T47D (cell line): ENCODE results near the gene DCDC2B.

Experiments
- DNase-seq, 2 experiments: peaks; one replicate each; pipeline versions ENCODE4 v3.0.0 to v3.0.0-alpha.2; 2011 to 2012; ENCODE audit warnings: low read depth in 1 of 2, low spot score in 1 of 2
- JUND ChIP-seq: IDR thresholded peaks from 2 replicates; pipeline ENCODE4 v1.6.1; 2012; ENCODE audit warnings: low read depth
- in situ Hi-C: cut with HindIII; loops from 2 replicates; pipeline ENCODE4 v1.10.0; 2016; ENCODE audit warnings: low sequenced_read_pairs, low pct_unique_long_range_greater_than_20kb

Gene DCDC2B

DNA sequence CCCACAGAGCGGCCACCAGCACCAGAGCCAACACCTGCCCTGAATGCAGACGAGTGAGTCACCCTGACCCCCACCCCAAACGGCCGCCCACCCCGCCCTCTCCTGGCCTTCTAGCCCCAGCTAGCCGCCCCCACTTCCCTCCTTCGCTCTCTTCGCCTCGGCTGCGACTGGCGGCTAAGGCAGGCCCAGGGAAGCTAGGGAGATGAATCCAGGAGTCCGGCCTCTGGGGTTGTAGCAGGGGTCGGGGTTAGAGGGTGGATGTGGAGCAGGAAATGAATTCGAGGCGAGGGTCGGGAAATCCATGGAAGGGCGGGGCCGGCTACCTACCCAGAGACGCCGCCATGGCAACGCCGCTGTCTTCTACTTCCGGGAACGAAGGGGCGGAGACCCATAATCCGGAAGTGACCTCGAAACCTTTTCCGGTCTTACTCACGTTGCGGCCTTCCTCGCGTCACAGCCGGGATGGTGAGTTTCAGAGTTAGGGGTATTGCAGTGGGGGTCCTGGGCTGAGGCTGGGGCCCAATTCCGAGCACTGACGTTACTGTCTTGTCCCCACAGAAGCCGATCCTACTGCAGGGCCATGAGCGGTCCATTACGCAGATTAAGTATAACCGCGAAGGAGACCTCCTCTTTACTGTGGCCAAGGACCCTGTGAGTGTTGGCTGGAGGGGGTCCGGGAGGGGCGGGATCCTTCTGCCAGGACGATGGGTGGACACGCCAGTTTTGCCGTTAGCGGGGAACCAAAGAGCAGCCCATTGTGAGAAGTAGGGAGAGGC is 13.3 kb downstream of the DCDC2B start, which contains the start of the genes EIF3I and TMEM234:
EIF3I (plus strand) TSS at position 428 of the 776 bp plus-strand sequence; CDS start at position 463, 35 bp downstream.
TMEM234 (minus strand) TSS at position 374 of the 776 bp plus-strand sequence; CDS start at position 343, 31 bp downstream.
- no peak for TF ChIP-seq JUND
- in situ Hi-C loops = no loop called here
- DNase-seq = peak; percentile 72 to 86

GRCh38 chr1:32223683-32224082 is 14.8 kb downstream of the DCDC2B start:
- in situ Hi-C loops = no loop called here
- no peak for DNase-seq

GRCh38 chr1:32224285-32224684 is 15.4 kb downstream of the DCDC2B start:
- DNase-seq = no peak
- TF ChIP-seq JUND = no peak
- in situ Hi-C loops = no loop called here

More at GRCh38 chr1:32223683-32224082, 14.8 kb downstream of the DCDC2B start:
- TF ChIP-seq JUND = no peak

DNA sequence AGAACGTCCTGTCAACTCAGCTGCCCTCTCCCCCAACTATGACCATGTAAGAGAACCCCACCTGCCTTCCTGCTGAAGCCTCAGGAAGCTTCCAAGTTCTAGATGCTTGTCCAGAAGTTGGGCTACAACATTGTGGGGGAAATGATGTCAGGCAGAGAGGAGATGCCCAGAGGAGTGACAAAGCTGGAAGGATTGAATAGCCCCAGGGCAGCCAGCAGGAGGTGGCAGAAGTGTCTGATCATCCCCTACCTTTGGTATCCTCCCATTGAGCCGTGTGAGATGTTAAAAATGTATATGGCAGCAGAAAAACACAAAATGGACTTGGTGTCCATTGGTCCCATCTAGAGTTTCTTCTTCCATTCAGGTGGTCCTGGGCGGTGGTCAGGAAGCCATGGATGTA is 19.9 kb downstream of the DCDC2B start:
- no peak for DNase-seq
- in situ Hi-C loops = no loop called here
- no peak for TF ChIP-seq JUND

DNA sequence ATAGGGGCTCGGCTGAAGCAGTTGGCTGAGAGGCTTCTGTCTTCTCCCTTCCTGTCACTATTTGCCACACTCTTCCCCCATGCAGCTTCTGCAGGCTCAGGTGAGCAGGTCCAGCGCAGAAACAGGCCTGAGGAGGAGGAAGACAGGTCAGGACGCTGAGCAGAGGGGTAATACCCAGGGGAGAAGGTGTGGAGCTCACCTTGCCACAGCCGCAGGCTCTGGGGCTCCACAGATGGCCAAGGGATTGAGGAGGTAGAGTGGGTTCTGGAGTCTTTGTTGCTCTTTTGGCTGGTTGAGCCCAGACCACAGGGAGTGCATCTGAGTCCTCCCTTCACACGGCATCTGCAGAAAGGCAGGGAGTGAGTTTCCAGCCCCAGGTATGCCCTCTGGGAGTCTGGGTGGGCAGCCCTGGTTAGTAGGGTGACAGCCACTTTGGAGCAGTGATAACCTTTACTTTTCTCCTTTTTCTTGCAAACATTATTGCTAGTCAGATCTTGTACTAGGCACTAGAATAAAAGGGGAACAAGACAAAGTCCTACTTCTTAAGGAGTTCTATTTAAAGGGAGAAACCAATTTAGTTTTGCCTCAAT is 23.0 kb downstream of the DCDC2B start:
- in situ Hi-C loops = no loop called here
- DNase-seq = no peak
- no peak for TF ChIP-seq JUND

DNA sequence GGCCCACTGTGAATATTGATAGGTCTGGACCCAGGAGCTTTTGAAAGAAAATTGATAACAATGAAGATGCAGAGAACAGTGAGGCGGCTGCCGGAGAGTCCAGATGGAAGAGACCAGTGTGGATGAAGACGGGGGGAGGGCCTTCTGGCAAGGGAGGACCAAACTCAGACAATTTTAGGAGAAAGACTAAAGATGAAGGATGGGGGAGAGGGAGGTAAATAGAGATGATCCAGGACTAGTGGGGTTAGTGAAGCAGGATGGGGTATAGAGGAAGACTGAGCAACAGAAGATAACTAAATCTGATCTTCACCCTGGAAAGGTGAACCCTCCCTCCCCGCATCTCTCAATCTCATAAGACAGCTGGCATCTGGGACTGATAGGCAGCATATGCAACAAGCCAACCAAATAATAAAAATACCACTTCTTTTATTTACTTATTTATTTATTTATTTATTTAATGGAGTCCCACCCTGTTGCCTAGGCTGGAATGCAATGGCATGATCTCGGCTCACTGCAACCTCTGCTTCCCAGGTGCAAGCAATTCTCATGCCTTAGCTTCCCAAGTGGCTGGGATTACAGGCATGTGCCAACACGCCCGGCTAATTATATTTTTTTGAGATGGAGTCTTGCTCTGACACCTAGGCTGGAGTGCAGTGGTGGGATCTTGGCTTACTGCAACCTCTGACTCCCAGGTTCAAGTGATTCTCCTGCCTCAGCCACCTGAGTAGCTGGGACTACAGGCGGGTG is 23.8 kb downstream of the DCDC2B start:
- TF ChIP-seq JUND = no peak
- in situ Hi-C loops = no loop called here
- DNase-seq = no peak

DNA sequence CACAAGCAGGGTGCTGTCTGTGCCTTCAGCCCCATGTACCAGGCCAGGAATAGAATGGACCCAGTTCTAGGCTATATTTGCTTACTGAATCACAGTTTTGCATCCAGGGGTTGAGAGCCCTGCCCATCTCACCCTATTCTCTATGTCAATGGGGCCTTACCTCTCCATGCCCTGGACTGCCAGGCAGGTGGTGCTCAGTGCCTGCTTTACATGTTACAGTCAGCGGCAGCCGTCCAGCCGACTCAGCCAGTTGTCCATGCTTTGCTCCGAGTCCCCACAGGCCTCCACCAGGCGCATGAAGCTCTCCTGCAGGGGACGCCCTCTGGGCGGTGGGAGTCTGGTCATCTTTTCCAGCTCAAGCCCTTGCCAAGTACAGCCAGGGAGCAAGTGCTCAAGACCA is 25.9 kb downstream of the DCDC2B start:
- in situ Hi-C loops = no loop called here
- no peak for TF ChIP-seq JUND
- DNase-seq = no peak

DNA sequence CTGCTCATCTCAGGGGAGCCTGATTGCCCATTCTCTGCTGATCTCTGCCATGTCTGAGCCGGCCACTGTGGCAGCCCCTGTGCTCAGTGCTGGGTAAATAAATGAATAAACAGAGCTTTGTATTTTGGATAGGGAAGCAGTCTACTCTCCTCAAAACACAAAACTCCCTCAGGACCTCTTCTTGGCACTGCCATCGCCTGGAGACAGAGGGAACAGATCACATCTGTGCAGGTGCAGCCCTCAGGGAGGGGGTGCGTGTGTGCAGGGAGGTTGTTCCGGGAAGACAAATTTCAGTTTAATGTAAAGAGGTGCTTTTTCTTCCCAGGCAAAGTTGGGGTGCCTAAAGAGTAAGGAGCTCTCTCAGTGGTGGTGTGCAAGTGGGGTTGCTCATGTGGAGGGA is 30.4 kb downstream of the DCDC2B start:
- in situ Hi-C loops = no loop called here
- TF ChIP-seq JUND = no peak
- no peak for DNase-seq

DNA sequence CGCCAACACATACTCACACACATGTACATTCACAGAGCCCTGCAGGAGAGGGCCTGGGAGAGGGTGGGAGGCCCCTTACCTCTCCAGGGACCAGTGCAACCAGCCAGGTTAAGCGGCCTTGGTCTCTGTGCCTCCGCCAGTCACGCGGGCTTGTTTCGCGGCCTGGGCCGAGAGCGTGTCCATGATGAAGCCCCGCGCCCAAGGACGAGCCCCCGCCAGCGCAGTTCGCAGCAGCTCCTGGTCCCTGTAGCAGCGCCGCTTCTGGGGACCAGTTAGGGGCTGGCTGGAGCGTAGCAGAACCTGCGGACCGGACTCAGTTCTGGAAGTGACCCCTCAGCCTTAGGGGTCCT is 30.9 kb downstream of the DCDC2B start:
- in situ Hi-C loops = no loop called here
- no peak for DNase-seq
- TF ChIP-seq JUND = no peak

GRCh38 chr1:32240140-32240951 is 31.5 kb downstream of the DCDC2B start:
- in situ Hi-C loops = no loop called here
- no peak for TF ChIP-seq JUND
- DNase-seq = peak; percentile 62 to 80

DNA sequence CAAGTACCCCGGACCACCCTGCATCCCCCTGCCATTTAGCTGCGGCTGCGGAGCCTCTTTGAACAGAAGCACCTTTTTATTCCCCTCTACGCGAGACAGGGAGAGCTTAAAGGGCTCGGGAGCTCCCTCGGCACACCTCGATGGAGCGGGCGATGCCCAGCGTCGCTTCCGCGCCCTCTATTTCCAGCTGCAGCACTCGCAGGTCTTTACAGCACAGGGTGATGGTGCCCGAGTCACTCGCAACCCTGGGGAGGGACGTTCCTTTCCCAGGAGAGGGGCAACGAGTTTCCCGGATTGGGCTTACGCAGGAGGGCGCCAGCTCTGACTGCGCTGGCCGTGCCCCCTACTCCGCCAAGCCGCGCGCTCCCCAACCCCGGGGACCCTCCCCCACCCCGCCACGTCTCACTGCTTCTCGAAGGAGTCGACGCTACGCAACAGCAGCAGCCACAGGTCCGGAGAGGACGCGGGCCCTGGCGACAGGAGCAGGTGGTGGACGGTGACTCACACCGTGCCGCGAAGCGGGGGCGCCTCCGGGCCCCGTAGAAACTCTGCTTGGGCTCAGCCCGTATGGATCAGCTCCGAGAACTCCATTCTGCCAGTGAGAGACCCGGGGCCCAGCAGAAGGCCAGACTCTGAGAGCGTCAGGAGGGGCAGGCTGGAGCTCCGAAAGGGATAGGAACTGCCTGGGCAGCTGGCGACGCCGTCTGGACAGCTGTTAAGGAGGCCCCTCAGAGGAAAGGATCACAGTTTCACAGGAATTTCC is 32.3 kb downstream of the DCDC2B start:
- TF ChIP-seq JUND = no peak
- peak; percentile 31 to 51 for DNase-seq
- in situ Hi-C loops = no loop called here
